GM19099 (cell line): ENCODE measurements around the gene LGMN.

Experiments
- POLR2A ChIP-seq: IDR thresholded peaks from 3 replicates; pipeline ENCODE4 v1.6.1; 2011; ENCODE audit warnings: low read depth; ENCODE audit not compliant: insufficient read length; ENCODE audit errors: extremely low read depth

Gene LGMN

GRCh38 chr14:92748259-92749016, at the start of gene LGMN:
LGMN (minus strand) TSS chr14:92748627; CDS start chr14:92732786, 15,841 bp downstream.
- TF ChIP-seq POLR2A: peak; percentile 81

GRCh38 chr14:92794961-92795360, 46.5 kb upstream of the LGMN start:
- no peak for TF ChIP-seq POLR2A

GRCh38 chr14:92794547-92794941, 46.1 kb upstream of the LGMN start:
- TF ChIP-seq POLR2A: no peak

GRCh38 chr14:92793709-92794546, 45.5 kb upstream of the LGMN start, which contains the start of gene GOLGA5:
GOLGA5 (plus strand) TSS chr14:92794305; CDS start chr14:92797438, 3,133 bp downstream.
- peak; percentile 89 for TF ChIP-seq POLR2A

GRCh38 chr14:92792885-92793284, 44.5 kb upstream of the LGMN start:
- no peak for TF ChIP-seq POLR2A

- TF ChIP-seq POLR2A: no peak
Observed at GRCh38 chr14:92789457-92790089, 41.1 kb upstream of the LGMN start.

GRCh38 chr14:92787554-92787953, 39.1 kb upstream of the LGMN start:
- no peak for TF ChIP-seq POLR2A

GRCh38 chr14:92786427-92786756, 38.0 kb upstream of the LGMN start:
- no peak for TF ChIP-seq POLR2A

- no peak for TF ChIP-seq POLR2A
Observed at GRCh38 chr14:92785667-92786426, 37.4 kb upstream of the LGMN start.

GRCh38 chr14:92783813-92784431, 35.5 kb upstream of the LGMN start:
- no peak for TF ChIP-seq POLR2A

- TF ChIP-seq POLR2A: no peak
Observed at GRCh38 chr14:92781350-92781749, 32.9 kb upstream of the LGMN start.

- no peak for TF ChIP-seq POLR2A
Observed at GRCh38 chr14:92780444-92781232, 32.2 kb upstream of the LGMN start.

- no peak for TF ChIP-seq POLR2A
Observed at GRCh38 chr14:92774572-92774971, 26.1 kb upstream of the LGMN start.

- no peak for TF ChIP-seq POLR2A
Observed at GRCh38 chr14:92770484-92770883, 22.1 kb upstream of the LGMN start.
